HFFc6 (cell line): ENCODE data around the gene SCLT1. TPM values are rescaled to one million over a fixed set of nuclear protein-coding genes. Genes with fewer than 3 reads are reported as not detected.

ENCODE experiments used
- DNase-seq: peaks from one replicate; pipeline ENCODE4 v3.0.0-alpha.2; 2018
- H3K27ac Mint-ChIP-seq: 2 replicates; pipeline ENCODE4 v1.8.0; 2020; ENCODE audit warnings: mild to moderate bottlenecking, mixed read lengths
- H3K27me3 Mint-ChIP-seq: 2 replicates; pipeline ENCODE4 v1.8.0; 2021; ENCODE audit warnings: mild to moderate bottlenecking, moderate library complexity, mixed read lengths; ENCODE audit not compliant: insufficient read depth
- H3K36me3 Mint-ChIP-seq: 2 replicates; pipeline ENCODE4 v1.8.0; 2021; ENCODE audit warnings: low read depth, mixed read lengths
- H3K4me1 Mint-ChIP-seq: 2 replicates; pipeline ENCODE4 v1.8.0; 2020; ENCODE audit warnings: low read depth, mixed read lengths
- H3K4me3 Mint-ChIP-seq: 2 replicates; pipeline ENCODE4 v1.8.0; 2020; ENCODE audit warnings: mild to moderate bottlenecking, moderate library complexity, mixed read lengths
- H3K9me3 Mint-ChIP-seq: 2 replicates; pipeline ENCODE4 v1.8.0; 2020; ENCODE audit warnings: mild to moderate bottlenecking, mixed read lengths
- CTCF ChIP-seq: fragments of 200-600 bp; sonication (generic); IDR thresholded peaks from 2 replicates; pipeline ENCODE4 v1.5.0; 2021; ENCODE audit warnings: antibody characterized with exemption, mild to moderate bottlenecking
- total RNA-seq, 6 experiments: library from RNA; stranded (reverse); fragmentation: NEBNext Ultra II Directional; extraction: Animal tissue kit (Norgen Biotek cat#: 25700); gene quantifications; 2 replicates in 1 of 6; 3 replicates in 5 of 6; pipeline ENCODE4 v1.2.3, GENCODE V29; 2021

The SCLT1 gene
- total RNA-seq, 6 experiments from 2014 or later: 8.3 to 13.5 (median 11.5) TPM

GRCh38 chr4:128868758-128869157 lies 224.6 kb downstream of the SCLT1 start:
- TF ChIP-seq CTCF: no peak
- Mint-ChIP-seq H3K27ac (no peak overlapping the region), H3K4me1 (peaks cover 59% of the 10 kb centered on the region), H3K9me3 (no peaks in the 10 kb centered on the region), H3K36me3 (peaks cover 75% of the 10 kb centered on the region), H3K27me3 (peaks cover 3% of the 10 kb centered on the region), H3K4me3 (no peak overlapping the region)
- DNase-seq: no peak

- H3K4me1 Mint-ChIP-seq: peaks cover 60% of the 10 kb centered on the region
- H3K36me3 Mint-ChIP-seq: peaks cover 69% of the 10 kb centered on the region
- peaks cover 3% of the 10 kb centered on the region for H3K27me3 Mint-ChIP-seq
- H3K4me3 Mint-ChIP-seq: no peak overlapping the region
- TF ChIP-seq CTCF: no peak
- no peaks in the 10 kb centered on the region for H3K9me3 Mint-ChIP-seq
- no peak for DNase-seq
- H3K27ac Mint-ChIP-seq: no peak overlapping the region
Measured at GRCh38 chr4:128866691-128867090, 226.6 kb downstream of the SCLT1 start.

GRCh38 chr4:128866269-128866668 lies 227.1 kb downstream of the SCLT1 start:
- no peak for TF ChIP-seq CTCF
- H3K36me3 Mint-ChIP-seq: peaks cover 68% of the 10 kb centered on the region

GRCh38 chr4:128865132-128865531 lies 228.2 kb downstream of the SCLT1 start:
- no peak for DNase-seq
- Mint-ChIP-seq H3K27me3 (no peaks in the 10 kb centered on the region; the same call in 1 of the 2 replicates), H3K27ac (no peak overlapping the region; the same call in 1 of the 2 replicates), H3K4me1 (peaks cover 54% of the 10 kb centered on the region), H3K9me3 (no peaks in the 10 kb centered on the region), H3K36me3 (peaks cover 66% of the 10 kb centered on the region), H3K4me3 (no peak overlapping the region)
- TF ChIP-seq CTCF: no peak

More at GRCh38 chr4:128866269-128866668, 227.1 kb downstream of the SCLT1 start:
- no peak overlapping the region for H3K4me3 Mint-ChIP-seq
- H3K27ac Mint-ChIP-seq: no peak overlapping the region
- no peaks in the 10 kb centered on the region for H3K9me3 Mint-ChIP-seq
- H3K4me1 Mint-ChIP-seq: peaks cover 56% of the 10 kb centered on the region
- no peak for DNase-seq
- H3K27me3 Mint-ChIP-seq: peaks cover 3% of the 10 kb centered on the region

GRCh38 chr4:128863312-128864075 lies 229.8 kb downstream of the SCLT1 start:
- H3K4me3 Mint-ChIP-seq: no peak overlapping the region
- H3K27me3 Mint-ChIP-seq: no peaks in the 10 kb centered on the region; the same call in 1 of the 2 replicates
- peaks cover 62% of the 10 kb centered on the region for H3K36me3 Mint-ChIP-seq
- H3K27ac Mint-ChIP-seq: peak overlapping the region; percentile 32
- DNase-seq: peak; percentile 62
- H3K9me3 Mint-ChIP-seq: no peaks in the 10 kb centered on the region
- TF ChIP-seq CTCF: peak; percentile 97
- H3K4me1 Mint-ChIP-seq: peaks cover 53% of the 10 kb centered on the region
